OCI-LY7 (cell line): ENCODE data around the gene EXOSC7. TPM values are rescaled to one million over a fixed set of nuclear protein-coding genes. Genes with fewer than 3 reads are reported as not detected.

Source experiments
- BruUV-seq: library from RNA; stranded (reverse); fragments of 400-500 nt; replicated peaks from 2 replicates; lab custom pipeline; 2021; lab: Mats Ljungman, UMichigan
- CTCF ChIA-PET: fragments of 300-600 bp; sonication (Branson Sonifier 250); formaldehyde crosslinking; loops from one replicate; lab custom pipeline; 2022; ENCODE audit warnings: antibody characterized with exemption; ENCODE audit not compliant: unreplicated experiment; lab: Charles Lee
- POLR2A ChIA-PET: fragments of 300-600 bp; sonication (Branson Sonifier 250); formaldehyde crosslinking; loops from one replicate; lab custom pipeline; 2022; ENCODE audit warnings: antibody characterized with exemption; lab: Charles Lee
- DNase-seq: peaks from one replicate; pipeline ENCODE4 v3.0.0-alpha.2; 2015; ENCODE audit warnings: low spot score
- H2AFZ ChIP-seq: fragments of 200-600 bp; sonication (generic), shearing (Covaris generic); 2 replicates; pipeline ENCODE4 v1.6.1; 2014; ENCODE audit warnings: mild to moderate bottlenecking, antibody characterized with exemption, low read length, moderate library complexity
- H3K27ac ChIP-seq: fragments of 200-600 bp; sonication (generic); 2 replicates; pipeline ENCODE4 v1.5.1; 2014; ENCODE audit warnings: mixed run types, low read depth, mild to moderate bottlenecking, moderate library complexity, low read length, inconsistent platforms; ENCODE audit not compliant: poor library complexity, severe bottlenecking
- H3K36me3 ChIP-seq: fragments of 200-600 bp; sonication (generic); 2 replicates; pipeline ENCODE4 v1.6.1; 2014; ENCODE audit warnings: mild to moderate bottlenecking, antibody characterized with exemption, low read length, moderate library complexity, mixed read lengths; ENCODE audit not compliant: insufficient read depth
- H3K4me1 ChIP-seq: fragments of 200-600 bp; sonication (generic); 2 replicates; pipeline ENCODE4 v1.5.1; 2014; ENCODE audit warnings: mild to moderate bottlenecking, low read length; ENCODE audit not compliant: insufficient read depth, poor library complexity, severe bottlenecking
- H3K4me2 ChIP-seq: fragments of 200-600 bp; sonication (generic); 2 replicates; pipeline ENCODE4 v1.6.1; 2014; ENCODE audit warnings: mild to moderate bottlenecking, low read length
- H3K4me3 ChIP-seq: fragments of 200-600 bp; sonication (generic); 2 replicates; pipeline ENCODE4 v1.5.1; 2014; ENCODE audit warnings: mild to moderate bottlenecking, low read depth, low read length; ENCODE audit not compliant: poor library complexity, severe bottlenecking
- H3K79me2 ChIP-seq: fragments of 200-600 bp; sonication (generic); 2 replicates; pipeline ENCODE4 v1.6.1; 2016; ENCODE audit warnings: low read depth, mild to moderate bottlenecking, low read length, moderate library complexity, mixed read lengths; ENCODE audit not compliant: insufficient read depth
- H3K9me2 ChIP-seq: fragments of 200-600 bp; sonication (generic); 2 replicates; pipeline ENCODE4 v1.6.1; 2016; ENCODE audit warnings: mild to moderate bottlenecking, low read length, mixed read lengths; ENCODE audit not compliant: insufficient read depth
- H3K9me3 ChIP-seq: fragments of 200-600 bp; sonication (generic); 2 replicates; pipeline ENCODE4 v1.6.1; 2014; ENCODE audit warnings: mild to moderate bottlenecking, mixed run types, low read length, mixed read lengths
- H4K20me1 ChIP-seq: fragments of 200-600 bp; sonication (generic); 2 replicates; pipeline ENCODE4 v1.6.1; 2014; ENCODE audit warnings: mild to moderate bottlenecking, antibody characterized with exemption, low read length, moderate library complexity, mixed read lengths; ENCODE audit not compliant: insufficient read depth
- CTCF ChIP-seq: fragments of 200-600 bp; sonication (generic); conservative IDR thresholded peaks from 2 replicates; pipeline ENCODE4 v1.5.1; 2014; ENCODE audit warnings: mild to moderate bottlenecking, antibody characterized with exemption, low read length, moderate library complexity, mixed read lengths
- EZH2phosphoT487 ChIP-seq: fragments of 200-600 bp; sonication (generic); IDR thresholded peaks from 2 replicates; pipeline ENCODE4 v1.6.1; 2018; ENCODE audit warnings: low read depth, borderline replicate concordance, mild to moderate bottlenecking, mixed run types, antibody characterized with exemption, low read length, moderate library complexity, mixed read lengths
- intact Hi-C: fragments of 100-400 bp; cut with micrococcal nuclease; formaldehyde crosslinking; loops from one replicate; pipeline ENCODE4 v1.10.0; 2022; ENCODE audit not compliant: unreplicated experiment
- total RNA-seq, 2 experiments: library from RNA; depleted of rRNA in 1 of 2; stranded (reverse); fragments of >200 nt in 1 of 2; shearing (Covaris generic) in 1 of 2; gene quantifications; 2 replicates each; pipeline ENCODE4 v1.2.3, GENCODE V29; 2014 to 2022

EXOSC7 gene
- total RNA-seq, 2 experiments from 2014 or later = 60.3 to 65.3 TPM

- no peak for DNase-seq
- Histone ChIP-seq H3K4me3 (no peak overlapping the region), H3K36me3 (no peaks in the 10 kb centered on the region), H3K9me2 (no peaks in the 10 kb centered on the region), H4K20me1 (no peaks in the 10 kb centered on the region), H3K27ac (no peak overlapping the region), H3K4me1 (no peaks in the 10 kb centered on the region), H2AFZ (no peak overlapping the region), H3K79me2 (no peaks in the 10 kb centered on the region), H3K9me3 (no peaks in the 10 kb centered on the region), H3K4me2 (no peak overlapping the region)
- intact Hi-C loops = no loop called here
- CTCF ChIA-PET = no interaction called here
- no TSS peak for BruUV-seq
- TF ChIP-seq CTCF (no peak), EZH2phosphoT487 (no peak)
- POLR2A ChIA-PET = no interaction called here
Measured at GRCh38 chr3:45021524-45022297, 45.7 kb downstream of the EXOSC7 start.

GRCh38 chr3:45023675-45024074 is 47.6 kb downstream of the EXOSC7 start:
- intact Hi-C loops = no loop called here
- Histone ChIP-seq H3K9me3 (no peaks in the 10 kb centered on the region), H3K4me1 (no peaks in the 10 kb centered on the region), H4K20me1 (no peaks in the 10 kb centered on the region), H3K27ac (no peak overlapping the region), H3K36me3 (no peaks in the 10 kb centered on the region), H3K79me2 (no peaks in the 10 kb centered on the region), H3K9me2 (no peaks in the 10 kb centered on the region), H3K4me3 (no peak overlapping the region), H3K4me2 (no peak overlapping the region), H2AFZ (no peak overlapping the region)
- no TSS peak for BruUV-seq
- POLR2A ChIA-PET = no interaction called here
- CTCF ChIA-PET = no interaction called here
- no peak for TF ChIP-seq EZH2phosphoT487
- no peak for TF ChIP-seq CTCF
- DNase-seq = no peak

DNA sequence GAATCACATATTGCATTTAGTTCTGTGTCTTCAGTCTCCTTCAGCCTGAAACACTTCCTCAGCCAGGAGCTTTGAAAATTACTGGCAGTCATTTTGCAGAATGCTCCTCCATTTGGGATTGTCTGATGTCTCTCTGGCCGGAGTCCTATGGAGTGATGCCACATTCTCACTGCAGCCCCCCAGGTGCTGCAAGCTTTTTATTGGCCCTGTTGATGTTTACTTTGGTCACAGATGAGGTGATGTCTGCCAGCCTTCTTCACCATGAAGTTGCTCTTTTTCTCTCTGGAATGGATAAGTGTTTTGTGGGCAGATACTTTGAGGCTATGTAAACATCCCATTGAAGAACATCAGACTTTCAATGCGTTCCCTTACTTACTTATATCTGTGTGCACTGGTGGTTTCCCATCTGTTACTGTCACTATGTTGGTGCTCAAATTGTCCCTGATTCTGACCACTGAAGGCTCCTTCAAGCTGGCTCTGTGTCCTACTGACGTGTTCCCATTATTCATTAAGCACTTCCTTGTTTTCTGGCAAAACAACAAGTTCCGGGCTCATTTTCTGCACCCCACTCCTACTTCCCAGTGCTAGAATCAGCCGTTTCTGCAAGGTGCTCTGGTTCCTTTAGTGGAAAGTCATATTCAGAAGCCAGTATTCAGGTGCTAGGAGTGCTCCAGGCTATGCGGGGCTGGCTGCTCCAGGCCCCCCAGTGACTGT is 48.7 kb downstream of the EXOSC7 start:
- H3K4me2 ChIP-seq = no peak overlapping the region
- H3K9me2 ChIP-seq = no peaks in the 10 kb centered on the region
- no peaks in the 10 kb centered on the region for H3K9me3 ChIP-seq
- H2AFZ ChIP-seq = no peak overlapping the region
- no TSS peak for BruUV-seq
- H3K4me3 ChIP-seq = no peak overlapping the region
- no peak for TF ChIP-seq EZH2phosphoT487
- TF ChIP-seq CTCF = no peak
- H3K36me3 ChIP-seq = no peaks in the 10 kb centered on the region
- DNase-seq = no peak
- no peaks in the 10 kb centered on the region for H3K4me1 ChIP-seq
- ChIA-PET POLR2A (no interaction called here), CTCF (no interaction called here)
- no peaks in the 10 kb centered on the region for H4K20me1 ChIP-seq
- no peaks in the 10 kb centered on the region for H3K79me2 ChIP-seq
- no peak overlapping the region for H3K27ac ChIP-seq
- intact Hi-C loops = no loop called here
